Measurements from ENCODE around the gene PTPRD. TPM values are rescaled to one million over a fixed set of nuclear protein-coding genes. Genes with fewer than 3 reads are reported as not detected.

Gene PTPRD
- total and polyA plus RNA-seq, 2 of the 4 experiments (the other 2 are of a cell fraction): 0.07 to 0.18 TPM

GRCh38 chr9:10127867-10128266 is 484.9 kb downstream of the PTPRD start:
- Histone ChIP-seq H3K27ac (ENCODE audit: insufficient read depth, low read length) (no peak overlapping the region), H3K4me3 (ENCODE audit: insufficient read depth, low read depth, low read length) (no peak overlapping the region), H3K9me1 (ENCODE audit: insufficient read depth, low read length) (no peaks in the 10 kb centered on the region), H3K79me1 (ENCODE audit: low read depth in 1 of 2, low read length in 2 of 2) (no peaks in the 10 kb centered on the region), H4K5ac (ENCODE audit: low read depth, low read length) (no peak overlapping the region), H3K9ac (ENCODE audit: low read depth, low read length) (no peak overlapping the region), H3K18ac (ENCODE audit: low read depth, low read length) (peak overlapping the region; percentile 78; the same call in 1 of the 2 replicates), H4K8ac (ENCODE audit: low read depth in 2 of 2, low read length in 2 of 2) (no peak overlapping the region), H3K23ac (ENCODE audit: low read depth, low read length) (no peak overlapping the region), H4K20me1 (ENCODE audit: insufficient read depth, low read length) (no peaks in the 10 kb centered on the region), H3K9me3 (ENCODE audit: control insufficient read depth, insufficient read depth, low read length) (no peaks in the 10 kb centered on the region; the same call in 1 of the 2 replicates), H3K4me2 (ENCODE audit: low read depth, low read length) (no peak overlapping the region), H2BK5ac (ENCODE audit: low read depth, low read length, poor library complexity, severe bottlenecking) (no peak overlapping the region), H3K56ac (ENCODE audit: extremely low read depth, insufficient read depth, low read length) (no peak overlapping the region), H2AK5ac (ENCODE audit: low read depth, low read length) (no peak overlapping the region), H3K27me3 (ENCODE audit: control insufficient read depth, insufficient read depth, low read length) (no peaks in the 10 kb centered on the region), H3K4me1 (ENCODE audit: control insufficient read depth, insufficient read depth, low read length) (no peaks in the 10 kb centered on the region), H3K36me3 (ENCODE audit: control insufficient read depth, insufficient read depth, low read length) (no peaks in the 10 kb centered on the region), H2BK15ac (ENCODE audit: low read depth, low read length) (no peak overlapping the region), H2BK20ac (ENCODE audit: low read depth, low read length) (no peak overlapping the region), H3K4ac (ENCODE audit: low read depth, low read length) (no peak overlapping the region), H3K14ac (replicated peaks; ENCODE audit: low read depth, low read length) (no peak overlapping the region), H2AK9ac (replicated peaks; ENCODE audit: low read depth, low read length, poor library complexity) (no peak overlapping the region), H4K91ac (ENCODE audit: insufficient read depth, low read depth, low read length) (no peak overlapping the region), H2BK120ac (ENCODE audit: low read depth, low read length) (no peak overlapping the region), H2AFZ (replicated peaks; ENCODE audit: low read length, poor library complexity) (no peak overlapping the region)
- WGBS, 2 experiments (ENCODE audit: extremely low coverage in 2 of 2, insufficient read length in 1 of 2): no CpG with 5 or more reads among the region's 1 CpG
- in situ Hi-C loops (cut with MboI; ENCODE audit: low sequenced_read_pairs) (no loop called here), dilution Hi-C loops (cut with HindIII; ENCODE audit: low sequenced_read_pairs, unreplicated experiment) (no loop called here), intact Hi-C loops (cut with micrococcal nuclease) (no loop called here)
- ChIA-PET CTCF (no interaction called here), POLR2A (ENCODE audit: unreplicated experiment) (no interaction called here)
- peak; percentile 20 for DNase-seq
- no peak for TF ChIP-seq CTCF (conservative IDR thresholded peaks at IDR 0.05; ENCODE audit: low read depth, low read length)
- TF ChIP-seq POLR2A (IDR thresholded peaks at IDR 0.05; ENCODE audit: low read depth, low read length): no peak
- peak; percentile 54 for TF ChIP-seq MAFK (IDR thresholded peaks at IDR 0.05; ENCODE audit: low read depth, low read length)
- TF ChIP-seq MXI1 (IDR thresholded peaks at IDR 0.05; ENCODE audit: borderline replicate concordance, low read depth, low read length): no peak
- no peak for TF ChIP-seq BHLHE40 (IDR thresholded peaks at IDR 0.05; ENCODE audit: low read depth, low read length)
- no peak for TF ChIP-seq USF2 (IDR thresholded peaks at IDR 0.05; ENCODE audit: low read depth, low read length)
- TF ChIP-seq CEBPB (IDR thresholded peaks at IDR 0.05; ENCODE audit: low read depth, low read length): no peak
- no peak for ATAC-seq (ENCODE audit: low read depth)
- BruUV-seq (replicated peaks): no TSS peak
